H1 (cell line): ENCODE results near the gene MAP10. TPM values are rescaled to one million over a fixed set of nuclear protein-coding genes. Genes with fewer than 3 reads are reported as not detected.

Source experiments
- CTCF ChIA-PET: fragments of 300-600 bp; sonication (Branson Sonifier 250); formaldehyde crosslinking; loops from one replicate; lab custom pipeline; 2021; ENCODE audit not compliant: partially characterized antibody; lab: Charles Lee
- POLR2A ChIA-PET: fragments of 300-600 bp; sonication (Branson Sonifier 250); formaldehyde crosslinking; loops from one replicate; lab custom pipeline; 2021; ENCODE audit warnings: inconsistent platforms; ENCODE audit not compliant: partially characterized antibody; lab: Charles Lee
- DNase-seq, 2 experiments: peaks; one replicate each; pipeline versions ENCODE4 v3.0.0 to v3.0.0-alpha.2; 2010 to 2022; ENCODE audit warnings: low spot score in 2 of 2, low read depth in 1 of 2, mixed read lengths in 1 of 2
- FAIRE-seq: peaks from 2 replicates; lab custom pipeline; 2011; peaks lifted over from hg19 to GRCh38; lab: Jason Lieb, UNC
- H2AFZ ChIP-seq: 2 replicates; pipeline ENCODE4 v1.8.1; 2012; ENCODE audit warnings: low read length, inconsistent platforms
- H2AK5ac ChIP-seq: 2 replicates; pipeline ENCODE4 v1.6.1; 2013; ENCODE audit warnings: low read depth, low read length
- H2BK120ac ChIP-seq: replicated peaks from 2 replicates; pipeline ENCODE3; 2013; ENCODE audit warnings: low read depth, low read length, inconsistent platforms
- H2BK12ac ChIP-seq: 2 replicates; pipeline ENCODE4 v1.6.1; 2013; ENCODE audit warnings: low read depth, low read length
- H2BK15ac ChIP-seq: 2 replicates; pipeline ENCODE4 v1.6.1; 2013; ENCODE audit warnings: low read length
- H2BK20ac ChIP-seq: 2 replicates; pipeline ENCODE4 v1.6.1; 2013; ENCODE audit warnings: low read length
- H2BK5ac ChIP-seq: 2 replicates; pipeline ENCODE4 v1.6.1; 2013; ENCODE audit warnings: low read depth, low read length
- H3K14ac ChIP-seq: 2 replicates; pipeline ENCODE4 v1.6.1; 2013; ENCODE audit warnings: inconsistent platforms; ENCODE audit not compliant: insufficient read length
- H3K18ac ChIP-seq: 2 replicates; pipeline ENCODE4 v1.6.1; 2013; ENCODE audit warnings: low read length; ENCODE audit errors: extremely low read depth
- H3K23ac ChIP-seq: 2 replicates; pipeline ENCODE4 v1.6.1; 2013; ENCODE audit warnings: inconsistent platforms; ENCODE audit not compliant: insufficient read length
- H3K23me2 ChIP-seq: 2 replicates; pipeline ENCODE4 v1.6.1; 2013; ENCODE audit warnings: low read depth, low read length
- H3K27ac ChIP-seq: 2 replicates; pipeline ENCODE4 v1.6.1; 2011; ENCODE audit warnings: low read depth, low read length, inconsistent platforms
- H3K27me3 ChIP-seq, 4 experiments: replicated peaks in 1 of 4; 1 replicate in 1 of 4; 2 replicates in 3 of 4; pipeline versions ENCODE4 v1.6.1 to v1.8.1; 2011 to 2013; ENCODE audit warnings: low read length in 3 of 4, mild to moderate bottlenecking in 3 of 4, inconsistent platforms in 2 of 4, mixed read lengths in 2 of 4, moderate library complexity in 1 of 4; ENCODE audit not compliant: control insufficient read depth in 3 of 4, insufficient read depth in 3 of 4; ENCODE audit errors: extremely low read depth in 1 of 4
- H3K36me3 ChIP-seq, 4 experiments: 2 replicates each; pipeline versions ENCODE4 v1.6.1 to v1.8.1; 2011 to 2013; ENCODE audit warnings: mild to moderate bottlenecking in 4 of 4, low read length in 3 of 4, moderate library complexity in 2 of 4, control low read depth in 1 of 4, inconsistent platforms in 1 of 4; ENCODE audit not compliant: insufficient read depth in 4 of 4, control insufficient read depth in 2 of 4
- H3K4ac ChIP-seq: replicated peaks from 2 replicates; pipeline ENCODE3; 2013; ENCODE audit warnings: low read length, low read depth, mixed read lengths, inconsistent platforms; ENCODE audit not compliant: insufficient read length
- H3K4me1 ChIP-seq, 4 experiments: replicated peaks in 1 of 4; 1 replicate in 1 of 4; 2 replicates in 3 of 4; pipeline versions ENCODE4 v1.6.1 to v1.8.1; 2011 to 2013; ENCODE audit warnings: low read length in 3 of 4, inconsistent platforms in 2 of 4, mixed read lengths in 1 of 4; ENCODE audit not compliant: insufficient read depth in 4 of 4, control insufficient read depth in 3 of 4
- H3K4me2 ChIP-seq, 2 experiments: 2 replicates each; pipeline versions ENCODE4 v1.6.1 to v1.8.1; 2011 to 2013; ENCODE audit warnings: low read depth in 2 of 2, low read length in 2 of 2, control low read depth in 1 of 2, inconsistent platforms in 1 of 2, mild to moderate bottlenecking in 1 of 2; ENCODE audit not compliant: insufficient read depth in 1 of 2
- H3K4me3 ChIP-seq, 4 experiments: fragments of 200-600, 300-600 bp in 1 of 4; sonication (generic), shearing (Covaris generic), sonication (Bioruptor Twin) in 1 of 4; 2 replicates each; pipeline versions ENCODE4 v1.5.1 to v1.8.1; 2011 to 2016; ENCODE audit warnings: low read length in 4 of 4, low read depth in 3 of 4, control low read depth in 2 of 4, inconsistent platforms in 2 of 4, mild to moderate bottlenecking in 2 of 4, mixed read lengths in 1 of 4, moderate library complexity in 1 of 4; ENCODE audit not compliant: insufficient read depth in 2 of 4; ENCODE audit errors: extremely low read depth in 1 of 4
- H3K56ac ChIP-seq: replicated peaks from 2 replicates; pipeline ENCODE3; 2013; ENCODE audit warnings: low read depth, mild to moderate bottlenecking, mixed read lengths, low read length, inconsistent platforms; ENCODE audit not compliant: insufficient read length
- H3K79me1 ChIP-seq: 2 replicates; pipeline ENCODE4 v1.6.1; 2013; ENCODE audit warnings: low read depth, low read length, control low read depth
- H3K79me2 ChIP-seq, 2 experiments: 2 replicates each; pipeline versions ENCODE4 v1.6.1 to v1.8.1; 2012 to 2013; ENCODE audit warnings: low read length in 2 of 2, mild to moderate bottlenecking in 2 of 2, inconsistent platforms in 1 of 2; ENCODE audit not compliant: insufficient read depth in 2 of 2, control insufficient read depth in 1 of 2
- H3K9ac ChIP-seq, 4 experiments: replicated peaks in 1 of 4; 1 replicate in 1 of 4; 2 replicates in 3 of 4; pipeline versions ENCODE4 v1.6.1 to v1.8.1; 2011 to 2013; ENCODE audit warnings: low read depth in 3 of 4, low read length in 3 of 4, control low read depth in 2 of 4, mild to moderate bottlenecking in 2 of 4, moderate library complexity in 2 of 4, inconsistent platforms in 1 of 4; ENCODE audit errors: extremely low read depth in 1 of 4
- H3K9me3 ChIP-seq, 2 experiments: 2 replicates each; pipeline versions ENCODE4 v1.6.1 to v1.8.1; 2012 to 2013; ENCODE audit warnings: mild to moderate bottlenecking in 2 of 2, moderate library complexity in 2 of 2, control low read depth in 1 of 2, inconsistent platforms in 1 of 2, low read depth in 1 of 2, low read length in 1 of 2, mixed read lengths in 1 of 2; ENCODE audit not compliant: insufficient read depth in 2 of 2
- H4K20me1 ChIP-seq, 2 experiments: replicated peaks in 1 of 2; 2 replicates each; pipeline versions ENCODE3 to v1.8.1; 2011 to 2013; ENCODE audit warnings: inconsistent platforms in 2 of 2, low read length in 2 of 2, mild to moderate bottlenecking in 1 of 2; ENCODE audit not compliant: insufficient read depth in 2 of 2, control insufficient read depth in 1 of 2
- H4K5ac ChIP-seq: 2 replicates; pipeline ENCODE4 v1.6.1; 2013; ENCODE audit warnings: low read length, low read depth, mixed read lengths, inconsistent platforms; ENCODE audit not compliant: insufficient read length
- H4K8ac ChIP-seq: 2 replicates; pipeline ENCODE4 v1.8.0; 2013; ENCODE audit warnings: mild to moderate bottlenecking, moderate library complexity, low read length, inconsistent platforms; ENCODE audit not compliant: insufficient read depth; ENCODE audit errors: extremely low read depth
- H4K91ac ChIP-seq: replicated peaks from 2 replicates; pipeline ENCODE3; 2013; ENCODE audit warnings: low read length, mixed read lengths, inconsistent platforms; ENCODE audit not compliant: insufficient read length
- CTBP2 ChIP-seq: IDR thresholded peaks from 2 replicates; pipeline ENCODE4 v1.7.0; 2011; ENCODE audit warnings: borderline replicate concordance, mild to moderate bottlenecking, moderate library complexity, mixed read lengths, low read length; ENCODE audit not compliant: insufficient read depth, insufficient read length
- WGBS, 2 experiments: shearing (Covaris generic) in 1 of 2; methylation state at CpG; one replicate each; pipeline versions ENCODE4 v1.1.6 to v1.1.7; 2013 to 2015; ENCODE audit warnings: low lambda C conversion rate in 2 of 2, mixed read lengths in 2 of 2, inconsistent platforms in 1 of 2, low coverage in 1 of 2, missing lambda C conversion rate in 1 of 2; ENCODE audit not compliant: insufficient replicate concordance in 2 of 2, insufficient coverage in 1 of 2, insufficient read length in 1 of 2; ENCODE audit errors: extremely low coverage in 1 of 2, missing lambda C conversion rate in 1 of 2; 5-methylcytosine and 5-hydroxymethylcytosine counted together
- polyA plus RNA-seq, 7 experiments: library from polyadenylated mRNA; depleted of rRNA in 3 of 7; stranded (reverse) in 5 of 7; unstranded in 2 of 7; fragments of >200 nt in 5 of 7; fragments of 200-250 nt in 2 of 7; gene quantifications; 1 replicate in 5 of 7; 2 replicates in 1 of 7; 4 replicates in 1 of 7; pipeline versions ENCODE4 v1.2.1 to v1.2.3, GENCODE V29; 2011 to 2013; ENCODE audit warnings: missing spikeins in 2 of 7, mixed read lengths in 2 of 7
- total RNA-seq: library from RNA; stranded (reverse); fragmentation: NEBNext Ultra II Directional; extraction: Animal tissue kit (Norgen Biotek cat#: 25700); gene quantifications from 2 replicates; pipeline ENCODE4 v1.2.1, GENCODE V29; 2021

The MAP10 gene
- total and polyA plus RNA-seq, 2 of the 8 experiments (the other 6 are each of a cell fraction or from before 2014, with no cell fraction given): 1.5 to 3.5 TPM

DNA sequence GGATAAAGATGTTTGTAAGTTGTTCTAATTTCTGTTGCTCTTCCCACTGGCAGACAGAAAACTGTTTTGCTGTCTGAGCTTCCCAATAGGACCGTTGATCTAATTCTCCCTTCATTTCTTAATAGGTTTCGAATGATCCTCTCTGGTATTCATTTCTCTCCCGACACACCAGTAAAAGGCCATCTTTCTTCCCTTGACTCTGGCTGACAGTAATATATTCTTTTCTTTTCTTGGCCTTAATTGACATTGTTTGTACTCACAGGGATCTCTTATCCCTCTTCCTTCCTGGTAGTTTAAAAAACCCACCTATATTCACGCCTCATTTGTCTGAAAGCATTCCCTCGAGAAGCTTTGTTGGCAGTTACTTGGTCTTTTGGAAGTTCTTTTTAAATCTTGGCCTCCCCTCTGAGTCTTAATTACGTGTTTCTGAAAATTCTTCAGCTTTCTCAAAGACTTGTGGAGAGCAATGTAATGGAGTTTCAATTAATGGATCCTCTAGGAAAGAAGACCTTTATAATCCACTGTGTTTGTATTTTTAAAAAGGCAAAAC lies 40.3 kb downstream of the MAP10 start:
- no peak overlapping the region for H2BK5ac ChIP-seq
- no peak overlapping the region for H3K18ac ChIP-seq
- no peaks in the 10 kb centered on the region for H3K4me1 ChIP-seq
- no peak overlapping the region for H3K27ac ChIP-seq
- H2AK5ac ChIP-seq: no peak overlapping the region
- H3K36me3 ChIP-seq: no peaks in the 10 kb centered on the region
- no peaks in the 10 kb centered on the region for H3K79me2 ChIP-seq
- H4K20me1 ChIP-seq: no peaks in the 10 kb centered on the region
- H4K8ac ChIP-seq: no peak overlapping the region
- H2BK15ac ChIP-seq: no peak overlapping the region
- no peaks in the 10 kb centered on the region for H3K79me1 ChIP-seq
- no peak overlapping the region for H3K23ac ChIP-seq
- no peak overlapping the region for H3K4ac ChIP-seq
- DNase-seq (no peak), FAIRE-seq (no peak)
- H2AFZ ChIP-seq: no peak overlapping the region
- no peak overlapping the region for H4K91ac ChIP-seq
- H3K4me3 ChIP-seq: no peak overlapping the region
- TF ChIP-seq CTBP2: no peak
- no peak overlapping the region for H3K56ac ChIP-seq
- no peak overlapping the region for H2BK20ac ChIP-seq
- no peaks in the 10 kb centered on the region for H3K27me3 ChIP-seq
- no peak overlapping the region for H4K5ac ChIP-seq
- no peak overlapping the region for H2BK120ac ChIP-seq
- ChIA-PET POLR2A (no interaction called here), CTCF (interaction anchor here (0.6 to 1.5 kb wide), 3 partner anchors 10 to 210 kb away, joined by 3 to 4 read pairs (median 3); no protein-coding TSS in a partner anchor)
- WGBS, 2 experiments: 86% methylated on average over 6 of the region's 6 CpGs; no CpG with 5 or more reads in 1 of the 2 experiments
- H3K23me2 ChIP-seq: no peaks in the 10 kb centered on the region
- peaks cover 0 to 4% of the 10 kb centered on the region in 2 experiments; a peak in 1 of 4 replicates for H3K9me3 ChIP-seq
- H2BK12ac ChIP-seq: no peak overlapping the region
- no peak overlapping the region for H3K9ac ChIP-seq
- H3K14ac ChIP-seq: no peak overlapping the region
- H3K4me2 ChIP-seq: no peak overlapping the region
